Measurements from ENCODE around the gene DCLRE1B. TPM values are rescaled to one million over a fixed set of nuclear protein-coding genes. Genes with fewer than 3 reads are reported as not detected.

The DCLRE1B gene
- total RNA-seq, 2 experiments from 2014 or later, result 19.6 to 19.7 TPM

DNA sequence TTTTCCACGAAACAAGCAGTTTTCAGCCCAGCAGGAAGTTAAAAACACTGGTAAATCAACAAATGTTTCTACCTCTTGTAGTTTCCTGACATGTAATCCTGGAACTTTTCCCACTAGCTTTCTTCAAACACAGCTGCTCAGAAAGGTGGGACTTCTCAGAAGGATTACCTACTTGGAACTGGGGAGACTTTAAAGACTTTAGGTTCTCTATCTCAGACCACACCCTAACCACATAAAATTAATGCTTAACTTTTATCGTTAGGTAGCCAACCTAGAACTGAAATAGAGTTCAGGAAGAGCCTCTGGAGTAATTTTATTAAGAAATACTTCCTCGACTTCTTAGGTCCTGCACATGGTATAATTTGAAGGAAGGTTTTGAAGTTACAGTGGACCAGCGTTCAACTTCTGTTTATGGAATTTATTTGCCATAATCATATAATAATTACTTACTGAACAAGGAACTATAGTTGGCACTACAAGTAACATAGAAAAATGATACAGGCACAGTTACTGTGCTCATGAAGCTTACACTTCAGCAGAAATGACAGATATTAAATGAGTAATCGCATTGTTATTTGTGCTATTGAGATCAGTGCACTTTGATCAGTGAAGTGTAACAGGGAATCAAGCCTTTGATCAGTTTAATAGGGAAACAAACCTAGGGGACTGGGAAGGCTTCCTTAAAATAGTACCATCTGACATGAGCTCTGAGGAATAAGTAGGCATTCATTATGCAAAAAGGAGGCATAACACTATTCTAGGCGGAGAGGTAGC is 17.5 kb upstream of the DCLRE1B start, which contains the start of gene BCL2L15:
BCL2L15 (minus strand) TSS at position 180 of the 774 bp plus-strand sequence. CDS start 206 bp downstream, outside the sequence.
- no peak for DNase-seq
- Mint-ChIP-seq H3K36me3 (ENCODE audit: low read depth) (peaks cover 18% of the 10 kb centered on the region), H3K4me3 (no peak within 1 kb of the TSS), H3K27me3 (ENCODE audit: low read depth) (no peaks in the 10 kb centered on the region), H3K27ac (peak within 1 kb of the TSS; percentile 27), H3K4me1 (ENCODE audit: low read depth) (peaks cover 17% of the 10 kb centered on the region), H3K9me3 (ENCODE audit: insufficient read depth) (no peaks in the 10 kb centered on the region)
- ChIA-PET POLR2A (no interaction called here), CTCF (interaction anchor here (1.4 to 2.2 kb wide), 4 partner anchors 12 to 19 kb away, joined by 4 to 8 read pairs (median 6); no protein-coding TSS in a partner anchor)
- ATAC-seq, result no peak

DNA sequence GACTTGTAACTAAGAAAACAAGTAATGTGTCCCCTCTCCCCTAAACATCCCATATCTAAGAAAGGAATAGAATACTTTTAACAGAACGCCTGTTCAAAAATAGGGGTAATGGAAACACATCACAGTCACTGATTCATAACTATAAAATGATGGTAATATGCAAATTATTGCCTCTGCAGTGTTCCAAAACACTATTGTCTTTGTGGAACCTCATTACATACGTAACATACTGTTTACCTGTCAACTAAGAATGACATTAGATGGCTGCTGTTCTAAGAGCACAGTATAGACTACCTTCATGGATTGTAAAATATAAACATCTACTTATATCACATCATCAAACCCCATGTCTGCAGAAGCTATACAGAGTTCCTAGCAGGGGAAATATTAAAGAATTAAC is 14.3 kb upstream of the DCLRE1B start:
- H3K27ac Mint-ChIP-seq, result no peak overlapping the region
- CTCF ChIA-PET, result interaction anchor here (1.5 to 1.9 kb wide), 3 partner anchors 10 to 13 kb away, joined by 3 to 7 read pairs (median 6); partner anchors contain the start of gene AP4B1

GRCh38 chr1:113891631-113892220 is 13.4 kb upstream of the DCLRE1B start:
- ChIA-PET POLR2A (no interaction called here), CTCF (interaction anchor here (1.7 to 2.0 kb wide), 3 partner anchors 10 to 22 kb away, joined by 3 to 7 read pairs (median 6); no protein-coding TSS in a partner anchor)
- Mint-ChIP-seq H3K4me1 (ENCODE audit: low read depth) (peaks cover 13% of the 10 kb centered on the region), H3K4me3 (no peak overlapping the region), H3K27me3 (ENCODE audit: low read depth) (no peaks in the 10 kb centered on the region), H3K9me3 (ENCODE audit: insufficient read depth) (no peaks in the 10 kb centered on the region), H3K27ac (peak overlapping the region; percentile 34), H3K36me3 (ENCODE audit: low read depth) (peaks cover 38% of the 10 kb centered on the region)
- ATAC-seq (no peak), DNase-seq (peak; percentile 14)

More for the DNA sequence above, 14.3 kb upstream of the DCLRE1B start:
- Mint-ChIP-seq H3K4me1 (ENCODE audit: low read depth) (peaks cover 13% of the 10 kb centered on the region), H3K27me3 (ENCODE audit: low read depth) (no peaks in the 10 kb centered on the region), H3K9me3 (ENCODE audit: insufficient read depth) (no peaks in the 10 kb centered on the region), H3K36me3 (ENCODE audit: low read depth) (peaks cover 33% of the 10 kb centered on the region), H3K4me3 (no peak overlapping the region)
- POLR2A ChIA-PET, result no interaction called here
- DNase-seq (no peak), ATAC-seq (no peak)

- Mint-ChIP-seq H3K27ac (peak overlapping the region; percentile 13), H3K4me1 (ENCODE audit: low read depth) (peaks cover 5% of the 10 kb centered on the region), H3K36me3 (ENCODE audit: low read depth) (peaks cover 44% of the 10 kb centered on the region), H3K9me3 (ENCODE audit: insufficient read depth) (no peaks in the 10 kb centered on the region), H3K27me3 (ENCODE audit: low read depth) (no peaks in the 10 kb centered on the region), H3K4me3 (no peak overlapping the region)
- ATAC-seq (no peak), DNase-seq (no peak)
- CTCF ChIA-PET, result interaction anchor here (0.9 to 2.3 kb wide), 5 partner anchors 12 to 26 kb away, joined by 3 to 9 read pairs (median 4); no protein-coding TSS in a partner anchor
- POLR2A ChIA-PET, result interaction anchor here (0.7 to 1.1 kb wide), 3 partner anchors 11 to 38 kb away, joined by 4 to 5 read pairs (median 5); partner anchors contain the start of gene AP4B1
These were observed 11.9 kb upstream of the DCLRE1B start for GRCh38 chr1:113893267-113893666.

DNA sequence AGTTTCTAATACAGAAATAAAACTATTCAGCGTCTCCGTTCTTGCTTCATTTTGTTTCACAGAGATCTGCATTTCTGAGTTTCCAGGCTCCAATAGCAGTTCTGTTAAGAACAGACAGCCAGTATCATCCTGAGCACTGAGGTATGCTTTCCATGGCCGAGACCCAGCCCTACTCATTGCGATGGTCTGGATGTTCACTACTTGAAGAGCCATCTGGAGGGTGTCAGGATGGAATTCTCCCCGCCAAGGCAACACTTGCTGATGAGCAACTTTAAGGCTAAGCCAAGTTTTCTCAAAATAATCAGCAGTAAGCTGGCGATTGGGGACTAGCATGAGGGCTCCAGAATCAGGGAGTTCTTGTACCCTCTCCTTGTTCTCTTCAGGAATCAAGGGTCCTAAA is 10.0 kb upstream of the DCLRE1B start:
- DNase-seq (no peak), ATAC-seq (no peak)
- no peak overlapping the region for H3K4me3 Mint-ChIP-seq
- peaks cover 63% of the 10 kb centered on the region for H3K36me3 Mint-ChIP-seq (ENCODE audit: low read depth)
- H3K27me3 Mint-ChIP-seq (ENCODE audit: low read depth), result no peaks in the 10 kb centered on the region
- H3K9me3 Mint-ChIP-seq (ENCODE audit: insufficient read depth), result no peaks in the 10 kb centered on the region
- POLR2A ChIA-PET, result no interaction called here
- CTCF ChIA-PET, result interaction anchor here (1.1 to 1.5 kb wide), 2 partner anchors 9 kb away, joined by 5 to 7 read pairs; partner anchors contain the start of gene AP4B1
- H3K4me1 Mint-ChIP-seq (ENCODE audit: low read depth), result peaks cover 20% of the 10 kb centered on the region
- no peak overlapping the region for H3K27ac Mint-ChIP-seq

DNA sequence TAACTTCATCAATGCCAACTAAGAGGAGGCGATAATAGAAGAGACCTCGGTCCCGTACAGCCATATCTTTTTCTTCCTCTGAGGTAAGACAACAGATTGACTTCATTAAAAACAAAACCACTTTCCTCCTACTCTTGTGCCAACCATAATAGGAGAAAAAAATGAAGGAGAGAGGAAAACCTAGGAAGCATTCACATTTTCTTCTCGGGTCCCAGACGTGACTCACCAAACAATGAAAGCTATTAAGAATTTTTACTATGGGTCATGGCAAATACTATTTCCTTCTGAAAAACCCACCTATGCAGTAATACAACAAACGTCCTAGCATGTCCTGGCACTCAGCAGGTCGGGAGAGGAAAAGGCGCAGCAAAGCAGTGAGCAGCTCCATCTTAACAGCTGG is 9.2 kb upstream of the DCLRE1B start:
- Mint-ChIP-seq H3K9me3 (ENCODE audit: insufficient read depth) (no peaks in the 10 kb centered on the region), H3K27ac (no peak overlapping the region), H3K4me3 (no peak overlapping the region), H3K4me1 (ENCODE audit: low read depth) (peaks cover 29% of the 10 kb centered on the region), H3K36me3 (ENCODE audit: low read depth) (peaks cover 70% of the 10 kb centered on the region), H3K27me3 (ENCODE audit: low read depth) (no peaks in the 10 kb centered on the region)
- ChIA-PET POLR2A (no interaction called here), CTCF (interaction anchor here (1.1 to 1.5 kb wide), 4 partner anchors 8 to 29 kb away, joined by 3 to 7 read pairs (median 4); partner anchors contain the start of gene AP4B1)
- DNase-seq, result no peak
- ATAC-seq, result no peak

DNA sequence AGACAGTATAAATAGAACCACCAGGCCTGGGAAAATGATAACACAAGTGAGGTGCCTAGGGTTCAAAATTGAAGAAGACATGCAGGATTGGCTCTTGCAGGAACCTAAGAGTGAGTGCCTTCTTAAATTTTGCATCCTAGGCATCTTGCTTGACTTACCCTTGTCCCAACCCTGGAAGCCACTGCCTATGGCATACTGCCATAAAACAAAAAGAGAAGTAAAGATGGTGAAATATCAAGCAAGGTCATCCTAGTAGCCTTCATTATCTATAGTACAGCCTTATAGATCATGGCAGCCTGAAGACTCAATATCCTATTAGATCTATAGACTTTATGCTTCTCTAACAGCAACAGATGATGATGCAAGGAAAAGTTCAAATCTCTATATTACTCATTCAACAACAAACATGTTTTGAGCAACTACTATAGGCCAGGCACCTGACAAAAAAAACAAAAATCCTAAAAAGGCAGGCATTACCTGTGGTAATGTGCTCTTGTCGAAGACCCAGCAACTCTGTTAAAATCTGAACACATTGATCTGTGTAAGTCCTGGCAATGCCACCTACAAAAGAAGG is 6.8 kb upstream of the DCLRE1B start:
- Mint-ChIP-seq H3K36me3 (ENCODE audit: low read depth) (peaks cover 87% of the 10 kb centered on the region), H3K27ac (no peak overlapping the region), H3K4me3 (no peak overlapping the region), H3K9me3 (ENCODE audit: insufficient read depth) (no peaks in the 10 kb centered on the region), H3K4me1 (ENCODE audit: low read depth) (peaks cover 53% of the 10 kb centered on the region), H3K27me3 (ENCODE audit: low read depth) (no peaks in the 10 kb centered on the region)
- no peak for ATAC-seq
- POLR2A ChIA-PET, result interaction anchor here (0.7 kb wide), 1 partner anchor 33 kb away, joined by 3 read pairs; no protein-coding TSS in a partner anchor
- CTCF ChIA-PET, result no interaction called here
- DNase-seq, result no peak

- ChIA-PET CTCF (interaction anchor here (1.0 to 2.0 kb wide), 2 partner anchors 24 to 39 kb away, joined by 3 to 8 read pairs; no protein-coding TSS in a partner anchor), POLR2A (interaction anchor here (0.6 kb wide), 1 partner anchor 30 kb away, joined by 4 read pairs; the partner anchor contains the start of gene HIPK1)
- no peaks in the 10 kb centered on the region for H3K9me3 Mint-ChIP-seq (ENCODE audit: insufficient read depth)
- H3K4me1 Mint-ChIP-seq (ENCODE audit: low read depth), result peaks cover 55% of the 10 kb centered on the region
- H3K27me3 Mint-ChIP-seq (ENCODE audit: low read depth), result no peaks in the 10 kb centered on the region
- DNase-seq, result no peak
- H3K27ac Mint-ChIP-seq, result no peak overlapping the region
- H3K4me3 Mint-ChIP-seq, result no peak overlapping the region
- H3K36me3 Mint-ChIP-seq (ENCODE audit: low read depth), result peaks cover 84% of the 10 kb centered on the region
- ATAC-seq, result no peak
These were observed 6.0 kb upstream of the DCLRE1B start for GRCh38 chr1:113899111-113899510.

- H3K27me3 Mint-ChIP-seq (ENCODE audit: low read depth), result no peaks in the 10 kb centered on the region
- peak overlapping the region; percentile 74 for H3K27ac Mint-ChIP-seq
- ATAC-seq (no peak), DNase-seq (no peak)
- ChIA-PET POLR2A (interaction anchor here (1.4 to 5.5 kb wide), 3 partner anchors 26 to 32 kb away, joined by 3 to 110 read pairs (median 43); partner anchors contain the start of gene HIPK1), CTCF (interaction anchor here (0.8 to 7.5 kb wide), 7 partner anchors 23 to 66 kb away, joined by 3 to 79 read pairs (median 4); partner anchors contain the start of gene HIPK1)
- peak overlapping the region; percentile 29 for H3K4me3 Mint-ChIP-seq
- H3K4me1 Mint-ChIP-seq (ENCODE audit: low read depth), result peaks cover 59% of the 10 kb centered on the region
- H3K9me3 Mint-ChIP-seq (ENCODE audit: insufficient read depth), result no peaks in the 10 kb centered on the region
- H3K36me3 Mint-ChIP-seq (ENCODE audit: low read depth), result peaks cover 70% of the 10 kb centered on the region
These were observed 3.9 kb upstream of the DCLRE1B start for GRCh38 chr1:113901191-113901590.

DNA sequence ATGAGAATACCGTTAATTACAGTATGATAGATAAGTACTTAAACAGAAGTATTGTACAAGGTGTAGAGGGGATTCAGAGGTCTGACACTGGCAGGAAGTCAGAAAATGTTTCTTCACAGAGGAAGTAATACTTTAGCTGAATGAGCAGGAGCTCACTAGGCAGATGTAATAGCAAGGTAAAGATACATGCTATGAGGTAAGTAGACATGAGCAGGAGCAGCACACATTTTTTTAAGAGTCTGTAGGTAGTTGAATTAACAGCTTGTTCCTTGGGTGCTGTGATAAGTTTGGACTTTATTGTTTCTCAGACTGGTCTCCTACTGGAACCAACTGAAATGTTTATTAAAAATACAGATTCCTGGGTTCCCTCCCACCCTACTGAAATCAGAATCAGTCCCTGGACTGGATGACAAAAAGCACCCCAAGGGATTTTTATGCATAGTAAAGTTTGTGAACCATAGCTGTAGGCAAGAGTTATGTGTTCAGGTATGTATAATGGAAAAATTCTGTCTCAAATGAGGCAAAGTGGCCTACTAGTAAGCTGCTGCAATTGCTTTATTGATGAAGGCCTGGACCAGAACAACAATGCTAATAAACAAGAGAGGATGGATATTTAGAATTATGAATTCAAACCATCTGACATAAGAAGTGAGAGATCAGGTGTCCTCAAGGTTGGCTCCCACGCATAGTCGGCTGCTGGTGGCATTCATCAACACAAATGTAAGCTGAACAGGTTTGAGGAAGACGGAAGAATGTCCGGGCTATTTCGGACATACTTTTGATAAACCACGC is 1.4 kb upstream of the DCLRE1B start:
- no peak for ATAC-seq
- peaks cover 63% of the 10 kb centered on the region for H3K36me3 Mint-ChIP-seq (ENCODE audit: low read depth)

More for the DNA sequence above, 1.4 kb upstream of the DCLRE1B start:
- DNase-seq, result no peak
- Mint-ChIP-seq H3K27me3 (ENCODE audit: low read depth) (no peaks in the 10 kb centered on the region), H3K4me3 (peak overlapping the region; percentile 97), H3K9me3 (ENCODE audit: insufficient read depth) (no peaks in the 10 kb centered on the region), H3K4me1 (ENCODE audit: low read depth) (peaks cover 70% of the 10 kb centered on the region), H3K27ac (peak overlapping the region; percentile 96)
- POLR2A ChIA-PET, result interaction anchor here (0.6 to 5.5 kb wide), 20 partner anchors 9 to 92 kb away, joined by 3 to 110 read pairs (median 4); partner anchors contain the start of genes HIPK1 and RSBN1
- CTCF ChIA-PET, result interaction anchor here (1.0 to 7.5 kb wide), 23 partner anchors 8 to 379 kb away, joined by 3 to 79 read pairs (median 6); partner anchors contain the start of genes HIPK1 and OLFML3

All from activated CD8-positive, alpha-beta T cell treated with anti-CD3 and anti-CD28 coated beads, Interleukin-2, amount 10 ng/mL, durations not matched to agents 7 days and 5 days (primary cell).